HG03432 (cell line): ENCODE results near the gene CEACAM18.

ENCODE experiments used
- ATAC-seq: cut with Tn5 transposase; IDR thresholded peaks from one replicate; pipeline ENCODE4 v1.9.1; 2021; ENCODE audit warnings: mild to moderate bottlenecking, moderate library complexity; ENCODE audit not compliant: unreplicated experiment

Gene CEACAM18

DNA sequence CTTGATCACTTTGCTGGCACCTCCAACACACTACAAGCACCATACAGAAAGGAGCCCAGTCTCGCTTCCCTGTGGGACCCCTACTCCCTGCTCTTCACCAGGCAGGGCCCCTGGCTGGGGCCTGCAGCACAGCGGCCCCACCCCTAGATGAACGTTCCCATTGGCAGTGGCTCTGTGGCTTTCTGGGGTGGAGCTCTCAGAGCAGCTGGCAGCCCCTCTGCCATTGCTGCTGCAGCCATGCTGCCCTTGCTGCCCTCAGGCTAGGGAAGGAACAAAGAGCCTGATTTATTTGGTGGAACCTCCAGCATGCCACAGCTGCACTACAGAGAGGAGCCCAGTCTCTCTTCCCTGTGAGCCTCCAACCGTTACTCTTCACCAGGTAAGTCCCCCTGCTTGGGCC, 47.3 kb downstream of the CEACAM18 start:
- no peak for ATAC-seq

DNA sequence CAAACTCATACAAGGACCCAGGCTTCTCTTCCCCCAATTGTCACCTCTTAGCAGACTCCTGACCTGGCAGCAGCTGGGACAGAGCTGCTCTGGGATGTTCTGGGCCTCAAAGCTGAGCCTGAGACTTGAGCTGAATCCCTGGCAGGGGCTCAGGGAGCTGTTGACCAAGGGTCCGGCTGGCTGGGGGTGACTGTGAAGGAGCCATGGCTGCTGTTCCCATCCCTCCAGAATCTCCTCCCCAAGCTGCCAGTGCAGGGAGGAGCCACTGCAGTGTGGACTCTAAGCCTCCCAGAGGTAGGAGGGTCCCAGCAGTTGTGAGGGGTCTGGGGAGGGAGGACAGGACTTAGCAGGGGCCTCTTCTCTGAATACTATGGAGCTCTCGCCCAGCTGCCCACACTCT, 51.0 kb downstream of the CEACAM18 start:
- ATAC-seq: no peak

DNA sequence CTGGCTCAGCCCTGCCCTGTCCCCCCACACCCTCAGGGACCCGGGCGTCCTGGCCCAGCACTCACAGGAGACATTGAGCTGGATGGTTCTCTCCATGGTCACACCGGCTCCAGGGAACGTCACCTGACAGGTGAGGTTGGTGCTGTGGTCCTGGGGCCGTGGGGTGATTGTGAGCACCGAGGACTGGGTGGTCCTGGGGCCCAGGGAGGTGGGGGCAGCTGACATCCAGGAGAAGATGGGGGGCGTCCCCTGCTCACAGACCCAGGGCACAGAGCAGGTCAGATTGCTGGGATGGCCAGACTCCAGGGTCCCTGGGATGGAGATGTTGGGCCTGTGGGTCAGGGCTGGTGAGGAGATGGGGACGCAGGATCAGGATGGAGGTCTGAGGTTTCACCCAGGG, 52.3 kb downstream of the CEACAM18 start:
- ATAC-seq: no peak

DNA sequence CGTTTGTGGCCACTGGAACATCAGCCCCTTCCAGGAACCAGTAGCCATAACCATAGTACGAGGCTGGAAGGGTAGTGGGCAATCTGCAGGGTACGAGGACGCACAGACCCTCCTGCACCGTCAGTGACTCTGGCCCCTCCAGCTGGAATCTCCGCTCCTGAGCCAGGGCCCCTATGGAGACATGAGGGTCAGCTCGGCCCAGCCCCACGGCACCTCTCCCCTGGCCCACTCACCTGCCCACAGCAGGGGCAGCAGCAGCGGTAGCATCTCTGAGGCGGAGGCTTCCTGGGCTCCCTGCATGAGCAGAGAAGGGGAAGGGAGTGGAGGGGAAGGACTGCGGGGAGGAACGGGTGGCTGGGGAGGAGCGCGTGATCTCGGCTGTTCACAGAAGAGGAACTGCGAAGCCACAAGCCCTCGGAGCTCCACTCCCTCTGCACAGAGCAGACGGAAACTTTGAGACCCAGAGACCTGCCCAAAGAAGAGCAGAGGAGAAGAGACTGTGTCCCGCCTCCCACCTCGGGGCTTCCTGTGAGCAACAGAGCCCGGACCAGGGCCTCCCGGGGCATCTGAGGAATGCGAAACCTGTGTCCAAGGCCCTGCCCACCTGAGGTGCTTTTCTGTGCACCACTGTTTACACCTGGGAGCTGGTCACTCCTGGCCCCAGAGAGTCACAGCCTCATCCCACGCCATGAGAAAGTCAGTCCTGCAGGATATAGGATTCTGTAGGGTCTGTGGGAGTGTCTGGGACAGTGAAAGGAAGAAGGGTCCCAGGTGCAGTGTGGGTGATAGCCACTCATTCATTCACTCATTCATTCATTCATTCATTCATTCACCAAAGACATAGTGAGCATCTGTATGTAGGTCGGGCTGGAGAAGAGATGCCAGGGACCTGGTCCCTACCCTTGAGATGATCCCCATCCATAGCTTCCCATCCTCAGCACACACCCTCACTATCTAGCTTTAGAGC, 53.3 kb downstream of the CEACAM18 start, which contains the start of gene SIGLEC6:
SIGLEC6 (minus strand) TSS at position 322 of the 967 bp plus-strand sequence; CDS start at position 300, 22 bp downstream.
- peak; percentile 54 for ATAC-seq

DNA sequence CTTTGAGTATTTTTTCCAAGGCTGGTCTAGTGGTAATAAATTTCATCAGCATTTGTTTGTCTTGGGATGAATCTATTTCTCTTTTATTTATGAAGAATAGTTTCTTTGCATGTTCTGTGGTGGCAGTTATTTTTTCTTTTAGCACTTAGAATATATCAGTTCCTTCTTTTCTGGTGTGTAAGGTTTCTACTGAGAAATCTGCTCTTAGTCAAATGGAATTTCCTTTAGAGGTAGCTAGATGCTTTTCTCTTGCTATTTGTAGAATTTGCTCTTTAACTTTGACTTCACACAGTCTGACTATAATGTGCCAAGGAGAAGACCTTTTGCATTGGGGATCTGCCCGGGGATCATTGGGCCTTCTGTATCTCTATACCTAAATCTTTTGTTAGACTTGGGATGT, 57.2 kb downstream of the CEACAM18 start:
- ATAC-seq: no peak

DNA sequence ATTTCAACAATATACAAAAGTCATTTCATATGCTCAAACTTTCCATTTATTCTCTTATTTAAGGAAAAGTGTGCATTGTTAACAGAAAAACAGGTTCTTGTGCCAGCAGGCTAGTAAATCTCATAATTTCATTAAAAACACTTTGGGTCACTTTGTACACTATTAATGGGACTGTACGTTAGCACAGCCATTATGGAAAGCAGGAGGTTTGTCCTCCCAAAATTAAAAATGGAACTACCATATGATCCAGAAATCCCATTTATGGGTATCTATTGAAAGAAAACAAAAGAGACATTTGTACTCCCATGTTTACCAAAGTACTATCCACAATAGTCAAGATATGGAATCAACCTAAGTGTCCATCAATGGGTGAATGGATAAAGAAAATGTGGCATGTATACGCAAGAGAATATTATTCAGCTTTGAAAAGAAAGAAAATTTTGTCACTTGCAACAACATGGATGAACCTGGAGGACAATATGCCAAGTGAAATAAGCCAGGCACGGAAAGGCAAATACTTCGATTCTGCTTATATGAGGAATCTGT, 61.6 kb downstream of the CEACAM18 start:
- no peak for ATAC-seq
